HG02610 (cell line): ENCODE data around the gene LRRC51.
"Not testable (repeated sequence)": the region's sequence is repeated elsewhere in the genome, so short reads cannot be mapped to it uniquely, and the experiment has no call there.

Source experiments
- ATAC-seq: cut with Tn5 transposase; IDR thresholded peaks from one replicate; pipeline ENCODE4 v1.9.1; 2021; ENCODE audit warnings: mild to moderate bottlenecking, moderate library complexity; ENCODE audit not compliant: unreplicated experiment

LRRC51 gene

GRCh38 chr11:72103754-72104167 is 23.1 kb downstream of the LRRC51 start:
- ATAC-seq = no peak

- no peak for ATAC-seq
Measured at GRCh38 chr11:72105888-72106287, 25.2 kb downstream of the LRRC51 start, which contains the start of gene TOMT. Gene TOMT, plus strand, starts transcription at chr11:72105924. Its CDS starts 28 bp downstream, at chr11:72105952.

- ATAC-seq = peak; percentile 0
Measured at GRCh38 chr11:72111300-72112142, 30.9 kb downstream of the LRRC51 start.

GRCh38 chr11:72112143-72112977 is 31.7 kb downstream of the LRRC51 start, which contains the start of gene ANAPC15:
Gene ANAPC15, minus strand, starts transcription at chr11:72112695. Its CDS starts 1,419 bp downstream, at chr11:72111276.
- peak; percentile 88 for ATAC-seq

GRCh38 chr11:72112978-72113808 is 32.5 kb downstream of the LRRC51 start:
- ATAC-seq = no peak

- ATAC-seq = no peak
Measured at GRCh38 chr11:72114570-72114969, 33.9 kb downstream of the LRRC51 start.

- no peak for ATAC-seq
Measured at GRCh38 chr11:72116019-72116755, 35.5 kb downstream of the LRRC51 start.

- no peak for ATAC-seq
Measured at GRCh38 chr11:72119198-72119597, 38.5 kb downstream of the LRRC51 start.

- no peak for ATAC-seq
Measured at GRCh38 chr11:72120930-72121329, 40.3 kb downstream of the LRRC51 start.

- ATAC-seq = no peak
Measured at GRCh38 chr11:72122607-72123006, 42.0 kb downstream of the LRRC51 start.

GRCh38 chr11:72123117-72123653 is 42.5 kb downstream of the LRRC51 start:
- no peak for ATAC-seq

- ATAC-seq = no peak
Measured at GRCh38 chr11:72124046-72124445, 43.4 kb downstream of the LRRC51 start.

- no peak for ATAC-seq
Measured at GRCh38 chr11:72125956-72126355, 45.3 kb downstream of the LRRC51 start.

- no peak for ATAC-seq
Measured at GRCh38 chr11:72127923-72128322, 47.3 kb downstream of the LRRC51 start.

GRCh38 chr11:72129381-72129780 is 48.7 kb downstream of the LRRC51 start:
- no peak for ATAC-seq

GRCh38 chr11:72132646-72133045 is 52.0 kb downstream of the LRRC51 start:
- ATAC-seq = no peak

GRCh38 chr11:72135473-72135872 is 54.8 kb downstream of the LRRC51 start, which contains the start of gene FOLR3:
Gene FOLR3, plus strand, starts transcription at chr11:72135725. Its CDS starts 228 bp downstream, at chr11:72135953.
- not testable (repeated sequence) for ATAC-seq

GRCh38 chr11:72135891-72136683 is 55.4 kb downstream of the LRRC51 start:
- ATAC-seq = no peak
